SW480 (cell line): ENCODE results near the gene PPIF.
A peak's percentile ranks its signal among the peaks of the same experiment; 100 is the strongest.

Experiments
- DNase-seq: peaks from one replicate; pipeline ENCODE4 v3.0.0-alpha.2; 2016; ENCODE audit warnings: low spot score

Gene PPIF

GRCh38 chr10:79403441-79404230, 56.4 kb downstream of the PPIF start:
- DNase-seq, result peak; percentile 85

DNA sequence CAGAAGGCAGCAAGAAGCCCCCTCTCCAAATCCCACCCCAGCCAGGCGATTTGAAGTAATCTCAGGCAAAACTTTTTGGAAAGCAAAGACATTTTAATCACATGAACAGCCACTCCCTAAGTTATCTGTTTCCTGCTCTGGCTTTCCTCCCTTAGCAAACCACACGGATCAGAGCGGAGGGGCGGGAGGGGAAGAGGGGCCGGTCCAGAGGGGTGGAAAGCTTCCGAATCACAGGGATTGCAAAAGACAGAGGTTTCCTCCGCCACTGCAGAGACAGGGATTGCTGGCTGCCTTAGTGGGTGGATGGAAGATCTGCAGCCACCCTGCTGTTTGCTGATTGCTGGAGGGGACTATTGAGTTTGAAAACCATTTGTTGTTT, 57.0 kb downstream of the PPIF start:
- peak; percentile 60 for DNase-seq

DNA sequence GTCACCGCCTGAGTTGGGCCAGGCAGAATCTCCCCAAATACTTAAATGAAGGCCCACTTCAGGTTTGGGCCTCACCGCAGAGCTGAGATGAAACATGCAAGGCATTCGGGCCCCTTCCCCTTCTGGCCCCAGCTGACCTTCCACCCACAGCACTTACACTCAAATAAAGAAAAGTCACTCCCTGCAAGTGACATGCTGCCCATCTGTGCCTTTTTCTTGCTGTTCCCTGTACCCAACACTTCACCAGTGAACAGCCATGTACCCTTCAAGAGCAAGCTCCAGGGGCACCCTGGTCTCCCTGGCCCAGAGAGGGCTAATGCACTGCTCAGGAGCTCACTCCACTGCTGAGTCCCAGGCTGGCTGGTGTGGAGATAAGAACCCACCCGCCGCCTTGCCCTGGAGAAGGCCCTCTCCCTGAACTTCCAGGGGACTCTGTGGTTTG, 57.4 kb downstream of the PPIF start:
- DNase-seq, result no peak
